SU-DHL-6 (cell line): Measurements from ENCODE around the gene ADAMTS7.
"Not testable (repeated sequence)": the region's sequence is repeated elsewhere in the genome, so short reads cannot be mapped to it uniquely, and the experiment has no call there.

Experiments used
- H2AFZ ChIP-seq: fragments of 200-600 bp; sonication (generic); 2 replicates; pipeline ENCODE4 v1.6.1; 2014; ENCODE audit warnings: low read depth, mild to moderate bottlenecking, moderate library complexity, mixed read lengths, antibody characterized with exemption, low read length; ENCODE audit not compliant: severe bottlenecking
- H3F3A ChIP-seq: fragments of 200-600 bp; shearing (Covaris generic); 2 replicates; pipeline ENCODE4 v1.6.0; 2016; ENCODE audit warnings: antibody characterized with exemption, mild to moderate bottlenecking; ENCODE audit not compliant: insufficient read depth
- H3K27ac ChIP-seq: fragments of 200-600 bp; sonication (generic); 2 replicates; pipeline ENCODE4 v1.5.1; 2016; ENCODE audit warnings: low read depth, mild to moderate bottlenecking, low read length, moderate library complexity, mixed read lengths
- H3K27me3 ChIP-seq: fragments of 200-600 bp; sonication (generic), shearing (Covaris generic); 2 replicates; pipeline ENCODE4 v1.6.0; 2014; ENCODE audit warnings: mild to moderate bottlenecking, low read length
- H3K36me3 ChIP-seq: fragments of 200-600 bp; sonication (generic); 2 replicates; pipeline ENCODE4 v1.6.1; 2014; ENCODE audit warnings: mild to moderate bottlenecking, low read length, mixed read lengths
- H3K4me2 ChIP-seq: fragments of 300-600, 200-600 bp; shearing (Covaris generic), sonication (generic); 2 replicates; pipeline ENCODE4 v1.6.0; 2014; ENCODE audit warnings: low read length, low read depth, mild to moderate bottlenecking; ENCODE audit not compliant: poor library complexity, severe bottlenecking
- H3K4me3 ChIP-seq: fragments of 200-600 bp; sonication (generic); 2 replicates; pipeline ENCODE4 v1.5.1; 2014; ENCODE audit warnings: antibody characterized with exemption, low read length, mild to moderate bottlenecking, mixed read lengths; ENCODE audit not compliant: insufficient read depth, poor library complexity, severe bottlenecking
- H3K79me2 ChIP-seq: fragments of 200-600 bp; sonication (generic); 2 replicates; pipeline ENCODE4 v1.6.1; 2014; ENCODE audit warnings: mild to moderate bottlenecking, low read length, moderate library complexity; ENCODE audit not compliant: insufficient read depth
- H3K9ac ChIP-seq: fragments of 200-600 bp; sonication (generic); 2 replicates; pipeline ENCODE4 v1.7.0; 2014; ENCODE audit warnings: mild to moderate bottlenecking, low read length
- H3K9me2 ChIP-seq: fragments of 200-600 bp; sonication (generic); replicated peaks from 2 replicates; pipeline ENCODE4 v1.6.1; 2014; ENCODE audit warnings: low read length; ENCODE audit not compliant: insufficient read depth
- H3K9me3 ChIP-seq: fragments of 200-600 bp; sonication (generic); 2 replicates; pipeline ENCODE4 v1.6.1; 2014; ENCODE audit warnings: low read length, mixed read lengths; ENCODE audit not compliant: insufficient read depth
- H4K20me1 ChIP-seq: fragments of 200-600 bp; sonication (generic); 2 replicates; pipeline ENCODE4 v1.6.1; 2014; ENCODE audit warnings: low read depth, mild to moderate bottlenecking, antibody characterized with exemption, low read length, moderate library complexity, mixed read lengths
- EZH2phosphoT487 ChIP-seq: fragments of 200-600 bp; sonication (generic), shearing (Covaris generic); conservative IDR thresholded peaks from 2 replicates; pipeline ENCODE4 v1.6.1; 2018; ENCODE audit warnings: mild to moderate bottlenecking, antibody characterized with exemption, low read length, moderate library complexity, mixed read lengths
- TF ChIP-seq, protein P1 (sequence below): fragments of 200-600 bp; sonication (generic); IDR thresholded peaks from one replicate; pipeline ENCODE4 v1.5.1; 2017; ENCODE audit warnings: antibody characterized with exemption, mild to moderate bottlenecking, low read length, moderate library complexity; ENCODE audit not compliant: insufficient read depth, poor library complexity, severe bottlenecking

ADAMTS7 gene

DNA sequence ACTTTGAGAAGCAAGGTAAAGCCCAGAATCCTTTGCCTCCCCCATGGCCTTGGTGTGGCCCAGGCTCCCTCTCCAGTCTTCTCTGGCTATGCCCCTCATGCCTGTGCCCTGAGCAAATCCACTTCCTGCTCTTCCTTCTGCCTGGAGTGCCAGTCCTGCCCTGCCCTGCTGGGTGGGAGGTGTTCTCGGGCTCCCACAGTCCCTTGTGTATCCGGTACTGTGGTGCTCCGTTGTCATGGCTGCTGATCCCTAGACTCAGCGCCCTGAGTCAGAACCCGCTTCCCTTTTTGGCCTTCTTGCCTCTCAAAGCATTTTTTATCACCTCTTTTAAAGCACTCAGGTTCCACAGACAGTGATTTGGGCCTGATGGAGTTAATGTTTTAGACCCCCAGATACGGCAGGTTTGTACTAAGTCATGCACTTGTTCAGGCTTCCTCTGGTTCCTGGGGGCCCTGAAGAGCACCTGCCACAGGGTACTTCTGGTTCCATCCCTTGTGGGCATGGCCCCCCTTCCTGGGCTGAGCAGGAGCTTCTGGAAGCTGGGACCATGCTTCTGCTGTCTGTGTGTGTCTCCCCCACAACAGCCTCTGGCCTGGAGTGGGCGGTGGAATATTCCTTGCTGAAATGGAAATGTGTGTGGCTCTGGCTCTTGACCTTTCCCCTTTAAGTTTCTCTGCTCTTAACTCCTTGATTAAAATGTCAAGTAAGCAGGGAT is 29.6 kb upstream of the ADAMTS7 start:
- Histone ChIP-seq H3K36me3 (no peaks in the 10 kb centered on the region), H3K9me3 (no peaks in the 10 kb centered on the region), H3K9ac (no peak overlapping the region), H3K79me2 (no peaks in the 10 kb centered on the region), H3K27ac (no peak overlapping the region), H2AFZ (no peak overlapping the region), H3K9me2 (no peaks in the 10 kb centered on the region), H3F3A (no peaks in the 10 kb centered on the region), H3K4me2 (no peak overlapping the region), H3K4me3 (no peak overlapping the region), H4K20me1 (no peaks in the 10 kb centered on the region), H3K27me3 (no peaks in the 10 kb centered on the region)
- no peak for TF ChIP-seq EZH2phosphoT487
- TF ChIP-seq, protein P1, sequence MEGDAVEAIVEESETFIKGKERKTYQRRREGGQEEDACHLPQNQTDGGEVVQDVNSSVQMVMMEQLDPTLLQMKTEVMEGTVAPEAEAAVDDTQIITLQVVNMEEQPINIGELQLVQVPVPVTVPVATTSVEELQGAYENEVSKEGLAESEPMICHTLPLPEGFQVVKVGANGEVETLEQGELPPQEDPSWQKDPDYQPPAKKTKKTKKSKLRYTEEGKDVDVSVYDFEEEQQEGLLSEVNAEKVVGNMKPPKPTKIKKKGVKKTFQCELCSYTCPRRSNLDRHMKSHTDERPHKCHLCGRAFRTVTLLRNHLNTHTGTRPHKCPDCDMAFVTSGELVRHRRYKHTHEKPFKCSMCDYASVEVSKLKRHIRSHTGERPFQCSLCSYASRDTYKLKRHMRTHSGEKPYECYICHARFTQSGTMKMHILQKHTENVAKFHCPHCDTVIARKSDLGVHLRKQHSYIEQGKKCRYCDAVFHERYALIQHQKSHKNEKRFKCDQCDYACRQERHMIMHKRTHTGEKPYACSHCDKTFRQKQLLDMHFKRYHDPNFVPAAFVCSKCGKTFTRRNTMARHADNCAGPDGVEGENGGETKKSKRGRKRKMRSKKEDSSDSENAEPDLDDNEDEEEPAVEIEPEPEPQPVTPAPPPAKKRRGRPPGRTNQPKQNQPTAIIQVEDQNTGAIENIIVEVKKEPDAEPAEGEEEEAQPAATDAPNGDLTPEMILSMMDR: no peak

DNA sequence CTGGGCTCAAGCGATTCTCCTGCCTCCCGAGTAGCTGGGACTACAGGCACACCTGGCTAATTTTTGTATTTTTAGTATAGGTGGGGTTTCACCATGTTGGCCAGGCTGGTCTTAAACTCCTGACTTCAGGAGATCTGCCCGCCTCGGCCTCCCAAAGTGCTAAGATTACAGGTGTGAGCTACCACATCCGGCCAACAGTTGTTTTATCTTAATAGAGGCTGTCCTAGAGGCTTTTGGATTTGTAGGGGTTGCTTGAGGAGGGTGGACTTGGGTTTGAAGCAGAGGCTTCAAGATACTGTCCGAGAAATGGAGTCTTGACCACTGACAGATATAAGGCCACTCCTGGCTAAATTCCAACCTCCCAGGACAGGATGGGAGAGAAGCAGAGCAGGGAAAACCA is 27.9 kb upstream of the ADAMTS7 start:
- H3K79me2 ChIP-seq, H3K4me3 ChIP-seq, H3F3A ChIP-seq, H3K4me2 ChIP-seq, H3K9ac ChIP-seq, H2AFZ ChIP-seq, H4K20me1 ChIP-seq, H3K36me3 ChIP-seq, H3K9me3 ChIP-seq, H3K9me2 ChIP-seq, H3K27me3 ChIP-seq, H3K27ac ChIP-seq: not testable (repeated sequence)

DNA sequence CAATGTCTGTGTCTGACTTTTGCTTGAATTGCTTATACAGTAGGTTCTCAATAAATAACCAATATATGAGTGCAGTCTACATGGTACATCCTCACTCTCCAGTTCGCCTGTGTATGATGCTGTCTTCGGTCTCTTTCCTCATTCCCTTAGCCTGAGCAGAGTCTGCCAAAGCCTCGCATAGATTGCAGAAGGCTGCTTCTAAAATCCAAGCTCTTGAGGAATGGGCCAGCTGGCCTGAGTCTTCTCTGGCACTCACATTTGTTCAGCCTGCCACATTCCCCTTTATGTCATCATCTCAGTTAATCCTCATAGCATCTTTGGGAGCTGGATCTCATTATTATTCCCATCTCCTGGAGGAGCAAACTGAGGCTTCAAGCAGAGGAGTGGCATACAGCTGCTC is 27.2 kb upstream of the ADAMTS7 start:
- H3K9me3 ChIP-seq: no peaks in the 10 kb centered on the region
- H3K9me2 ChIP-seq: no peaks in the 10 kb centered on the region
- no peaks in the 10 kb centered on the region for H3K27me3 ChIP-seq
- H3F3A ChIP-seq: no peaks in the 10 kb centered on the region
- H3K4me3 ChIP-seq: no peak overlapping the region
- no peaks in the 10 kb centered on the region for H4K20me1 ChIP-seq
- H3K4me2 ChIP-seq: no peak overlapping the region
- no peak overlapping the region for H2AFZ ChIP-seq
- TF ChIP-seq, protein P1: no peak
- no peak for TF ChIP-seq EZH2phosphoT487
- H3K79me2 ChIP-seq: no peaks in the 10 kb centered on the region
- no peak overlapping the region for H3K27ac ChIP-seq
- H3K9ac ChIP-seq: no peak overlapping the region
- H3K36me3 ChIP-seq: no peaks in the 10 kb centered on the region

DNA sequence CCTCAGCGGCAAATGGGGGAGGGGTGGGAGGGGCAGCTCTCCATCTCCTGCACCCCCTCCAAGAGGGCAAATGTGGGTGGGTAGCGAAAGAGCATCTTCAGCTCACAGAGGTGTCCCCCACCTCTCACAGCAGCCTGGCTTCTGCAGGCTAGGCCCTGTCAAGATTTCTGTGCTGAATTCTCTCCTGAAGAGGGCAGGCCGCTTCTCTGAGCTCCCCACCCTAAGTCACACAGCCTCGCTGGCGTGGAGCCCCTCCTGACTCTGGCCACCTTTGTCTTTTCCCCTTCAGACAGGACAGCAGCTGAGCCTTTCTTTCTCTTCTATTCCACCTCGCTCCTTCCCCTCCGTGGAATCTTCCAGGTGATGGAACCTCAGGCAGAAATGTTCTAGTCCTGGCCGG is 26.3 kb upstream of the ADAMTS7 start:
- Histone ChIP-seq H3K27me3 (no peaks in the 10 kb centered on the region), H3K9me3 (no peaks in the 10 kb centered on the region), H2AFZ (no peak overlapping the region), H3F3A (no peaks in the 10 kb centered on the region), H3K36me3 (no peaks in the 10 kb centered on the region), H4K20me1 (no peaks in the 10 kb centered on the region), H3K9me2 (no peaks in the 10 kb centered on the region), H3K79me2 (no peaks in the 10 kb centered on the region), H3K27ac (no peak overlapping the region), H3K9ac (no peak overlapping the region), H3K4me2 (no peak overlapping the region), H3K4me3 (no peak overlapping the region)
- TF ChIP-seq EZH2phosphoT487: no peak
- TF ChIP-seq, protein P1: no peak
